COLO668 (cell line): Measurements from ENCODE around the gene CCL17.
"Not testable (repeated sequence)": the region's sequence is repeated elsewhere in the genome, so short reads cannot be mapped to it uniquely, and the experiment has no call there.

Experiments
- DNase-seq: peaks from one replicate; lab custom pipeline; 2025; ENCODE audit not compliant: unreplicated experiment; lab: John Stamatoyannopoulos, UW

The CCL17 gene

DNA sequence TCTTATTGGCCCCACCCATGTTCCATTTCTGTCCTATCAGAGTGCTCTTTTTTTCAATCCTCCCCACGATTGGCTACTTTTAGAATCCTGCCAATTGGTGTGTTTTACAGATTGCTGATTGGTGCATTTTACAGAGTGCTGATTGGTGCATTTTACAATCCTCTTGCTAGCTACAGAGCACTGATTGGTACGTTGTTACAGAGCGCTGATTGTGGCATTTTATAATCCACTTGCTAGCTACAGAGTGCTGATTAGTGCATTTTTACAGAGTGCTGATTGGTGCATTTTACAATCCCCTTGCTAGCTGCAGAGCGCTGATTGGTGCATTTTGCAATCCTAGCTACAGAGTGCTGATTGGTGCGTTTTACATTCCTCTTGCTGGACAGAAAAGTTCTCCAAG, 9.5 kb upstream of the CCL17 start:
- no peak for DNase-seq

DNA sequence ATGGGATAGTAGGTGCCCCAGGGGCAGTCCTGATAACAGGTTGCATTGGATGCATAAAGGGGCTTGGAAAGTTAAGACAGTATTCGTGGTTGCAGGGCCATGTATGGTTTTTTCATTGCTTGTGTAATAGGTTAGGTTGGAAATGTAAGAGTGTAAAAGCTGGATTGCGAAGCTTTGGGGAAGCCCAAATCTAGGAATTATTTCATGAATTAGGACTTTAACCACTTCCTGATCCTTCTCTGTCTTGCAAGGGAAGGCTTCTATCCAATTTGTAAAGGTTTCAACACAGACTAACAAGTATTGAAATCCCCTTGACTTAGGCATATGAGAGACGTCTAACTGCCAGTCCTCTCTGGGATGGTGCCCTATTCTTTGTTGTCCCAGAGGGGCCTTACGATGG, 7.8 kb upstream of the CCL17 start:
- DNase-seq = no peak

DNA sequence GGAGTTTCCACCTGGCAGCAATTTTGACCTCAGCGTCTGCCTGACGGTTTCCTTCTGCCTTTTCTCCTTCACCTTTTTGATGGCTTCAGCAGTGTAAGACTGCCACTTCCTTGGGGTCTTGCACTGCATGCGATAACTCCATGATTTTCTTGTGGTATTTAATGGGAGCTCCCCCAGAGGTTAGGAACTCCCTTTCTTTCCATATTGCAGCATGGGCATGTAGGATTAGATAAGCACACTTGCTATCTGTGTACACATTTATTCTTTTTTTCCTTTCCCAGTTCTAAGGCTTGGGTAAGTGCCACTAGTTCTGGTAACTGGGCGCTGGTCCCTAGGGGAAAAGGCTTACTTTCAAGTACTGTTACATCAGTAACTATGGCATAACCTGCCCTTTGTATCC, 7.1 kb upstream of the CCL17 start:
- not testable (repeated sequence) for DNase-seq

DNA sequence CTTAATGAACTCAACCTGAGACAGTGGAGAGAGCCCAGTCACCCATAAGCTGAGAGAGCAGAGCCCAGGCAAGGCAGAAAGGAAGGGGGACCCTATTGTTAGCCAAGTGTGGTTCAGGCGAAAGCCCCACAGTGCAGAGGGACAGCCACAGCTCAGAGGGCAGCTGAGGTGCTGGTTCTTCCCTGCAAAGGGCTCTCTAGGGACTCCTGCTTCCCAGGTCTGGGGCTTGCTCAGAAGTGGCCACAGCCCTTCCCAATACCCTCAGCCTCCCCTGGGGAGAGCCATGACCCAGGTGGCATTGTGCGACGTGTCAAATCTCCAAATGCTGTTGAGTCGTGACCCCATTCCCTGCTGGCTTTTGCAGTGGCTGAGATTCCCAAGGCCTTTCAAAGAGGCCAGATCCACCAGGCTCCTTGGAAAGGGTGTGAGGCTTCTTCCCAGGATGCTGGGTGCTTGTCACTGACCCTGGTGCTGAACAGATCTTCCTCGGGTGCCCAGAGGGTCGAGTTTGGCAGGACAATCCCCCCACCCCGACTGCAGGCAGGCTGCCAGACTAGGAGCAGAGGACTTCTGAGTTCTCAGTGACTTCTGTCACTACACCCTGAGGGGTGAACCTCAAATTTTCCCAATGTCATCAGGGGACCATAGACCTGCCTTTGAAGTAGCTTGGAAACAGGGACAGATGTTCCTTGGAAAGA, 2.5 kb upstream of the CCL17 start:
- DNase-seq = no peak

DNA sequence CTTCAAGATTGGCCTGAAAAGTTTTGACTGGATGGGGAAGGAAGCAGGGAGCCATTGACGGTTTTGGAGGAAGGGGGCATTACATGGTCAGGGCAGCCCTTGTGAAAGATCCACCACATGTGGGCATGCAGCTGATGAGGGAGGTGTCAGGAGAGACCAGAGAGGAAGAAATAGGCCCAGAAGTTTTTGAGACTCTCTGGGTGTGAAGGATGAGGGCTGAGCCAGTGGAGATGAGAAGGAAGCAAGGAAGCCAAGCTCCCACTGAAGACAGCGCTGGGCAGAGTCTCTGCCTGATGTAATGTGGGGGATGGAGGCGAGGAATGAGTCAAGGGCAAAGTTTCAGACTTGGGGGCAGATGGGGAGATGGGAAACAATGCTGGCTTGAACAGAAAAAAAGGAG, 530 bp downstream of the CCL17 start:
- no peak for DNase-seq

DNA sequence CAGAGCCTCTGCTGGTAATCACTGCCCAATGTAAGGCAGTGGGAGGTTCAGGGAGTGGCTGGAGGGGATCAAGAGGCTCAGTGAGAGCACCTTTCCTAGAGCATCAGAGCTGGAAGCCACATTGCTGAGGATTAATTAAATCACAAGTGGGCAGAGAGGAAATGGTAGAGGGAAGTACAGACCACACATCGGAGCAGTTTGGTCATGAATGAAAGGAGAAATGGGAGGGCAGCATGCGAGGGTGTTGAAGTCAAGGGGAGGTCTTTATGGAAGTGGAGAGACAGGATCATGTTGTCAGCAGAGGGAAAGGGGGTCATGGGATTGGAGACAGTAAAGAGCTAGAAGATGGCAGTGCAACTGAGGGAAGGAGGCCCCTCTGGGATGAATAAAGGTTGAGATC, 2.3 kb downstream of the CCL17 start:
- DNase-seq = no peak

GRCh38 chr16:57407521-57408353, 3.2 kb downstream of the CCL17 start:
- DNase-seq = no peak

DNA sequence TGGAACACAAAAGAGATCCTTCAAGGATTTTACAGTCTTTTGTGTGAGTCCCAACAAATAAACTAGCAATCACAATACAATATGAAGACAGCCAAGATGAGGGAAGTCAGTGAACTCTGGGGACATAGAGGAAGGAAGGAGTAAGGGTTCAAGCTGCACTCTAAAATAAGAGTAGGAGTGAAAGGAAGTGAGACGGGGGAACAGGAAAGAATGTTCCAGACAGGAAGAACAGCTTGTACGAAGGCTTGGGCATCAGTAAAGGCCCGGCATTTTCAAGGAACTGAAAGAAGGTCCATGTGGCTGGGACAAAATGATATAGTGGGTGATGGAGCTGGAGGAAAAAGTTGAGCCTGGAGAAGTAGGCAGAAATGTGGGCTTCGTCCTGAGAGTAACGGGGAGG, 4.5 kb downstream of the CCL17 start:
- DNase-seq = no peak

DNA sequence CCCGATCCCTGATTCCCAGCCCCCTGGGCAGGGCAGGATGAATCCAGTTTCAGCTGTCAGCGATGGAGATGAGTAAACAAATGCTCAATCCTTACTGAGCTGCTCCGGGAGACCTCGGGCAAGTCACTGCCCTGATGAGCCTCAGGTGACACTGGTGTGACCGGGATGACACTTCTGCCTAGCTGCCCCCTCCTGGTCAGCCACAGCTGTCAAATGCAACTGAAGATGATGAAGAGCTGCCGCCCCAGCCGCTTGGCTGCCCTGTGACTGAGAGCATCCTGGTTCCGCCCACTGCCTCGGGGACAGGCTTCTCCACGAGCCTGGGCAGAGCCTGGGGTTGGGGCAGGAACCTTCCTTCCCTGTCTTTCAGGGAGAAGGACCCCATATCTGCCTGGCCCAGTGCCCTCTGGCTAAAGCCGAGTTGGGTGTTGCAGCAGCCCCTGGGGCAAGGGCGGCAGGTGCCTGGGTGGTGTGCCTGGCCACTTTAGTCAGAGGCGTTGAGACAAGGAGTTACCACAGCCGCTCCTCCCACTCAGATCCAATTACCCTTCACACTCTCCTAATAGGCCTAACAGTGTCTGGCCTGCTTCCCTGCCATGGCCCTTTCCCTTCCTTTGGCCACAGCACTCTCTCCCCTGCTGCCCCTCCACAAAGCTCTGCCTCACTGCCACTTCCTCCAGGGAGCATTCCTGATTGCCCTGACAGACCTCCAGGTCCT, 5.5 kb downstream of the CCL17 start:
- peak; percentile 81 for DNase-seq

DNA sequence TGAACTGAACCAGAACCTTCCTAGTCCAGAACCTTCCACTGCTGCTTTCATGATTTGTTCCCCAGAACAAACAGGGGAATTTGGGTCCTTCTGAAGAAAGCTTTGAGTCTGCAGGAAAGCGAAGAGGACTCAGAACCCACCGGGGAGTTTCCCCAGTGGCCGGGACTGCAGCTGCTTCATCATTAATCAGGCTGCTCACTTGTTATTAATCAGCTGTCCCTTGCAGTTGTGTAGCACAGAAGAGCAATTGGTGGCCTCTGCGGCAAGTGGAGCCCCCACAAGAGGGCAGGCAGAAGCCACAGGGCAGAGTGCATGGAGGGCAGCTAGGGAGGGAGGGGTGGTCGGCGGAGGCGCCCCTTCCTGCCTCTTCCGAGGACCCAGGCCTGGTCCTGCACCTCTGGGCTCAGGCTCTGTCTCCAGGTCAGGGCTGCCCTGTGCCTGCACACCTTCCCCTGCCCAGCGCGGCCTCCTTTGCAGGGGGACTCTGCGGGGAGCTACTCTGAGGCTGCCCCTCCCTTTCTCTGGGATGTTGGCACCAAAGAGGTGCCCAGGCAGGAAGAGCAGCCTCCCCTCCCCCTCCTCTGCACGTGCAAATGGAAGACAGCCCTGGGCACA, 6.9 kb downstream of the CCL17 start:
- no peak for DNase-seq

DNA sequence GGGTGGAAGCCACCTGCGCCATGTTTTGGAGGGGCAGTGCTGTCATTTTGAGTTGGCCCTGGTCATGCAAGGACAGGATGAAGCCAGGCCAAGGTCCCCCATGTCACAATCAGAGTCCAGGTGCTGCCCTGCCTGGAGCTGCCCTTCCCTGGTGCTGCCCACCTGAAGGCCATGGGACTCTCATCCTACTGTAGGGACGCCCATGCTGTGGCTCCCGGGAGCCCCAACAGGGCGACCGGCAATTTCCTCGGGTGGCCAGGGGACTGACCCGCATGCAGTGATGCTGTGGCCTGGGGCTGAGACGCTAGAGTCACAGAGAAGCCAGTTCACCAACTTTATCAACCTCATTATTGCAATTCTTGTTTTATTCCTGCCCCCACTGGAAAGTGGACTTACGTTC, 8.0 kb downstream of the CCL17 start:
- no peak for DNase-seq

- no peak for DNase-seq
These were observed 8.7 kb downstream of the CCL17 start for GRCh38 chr16:57413301-57413730.

GRCh38 chr16:57413733-57414132, 9.2 kb downstream of the CCL17 start:
- DNase-seq = no peak

- DNase-seq = no peak
These were observed 11.5 kb downstream of the CCL17 start for GRCh38 chr16:57416084-57416483.

DNA sequence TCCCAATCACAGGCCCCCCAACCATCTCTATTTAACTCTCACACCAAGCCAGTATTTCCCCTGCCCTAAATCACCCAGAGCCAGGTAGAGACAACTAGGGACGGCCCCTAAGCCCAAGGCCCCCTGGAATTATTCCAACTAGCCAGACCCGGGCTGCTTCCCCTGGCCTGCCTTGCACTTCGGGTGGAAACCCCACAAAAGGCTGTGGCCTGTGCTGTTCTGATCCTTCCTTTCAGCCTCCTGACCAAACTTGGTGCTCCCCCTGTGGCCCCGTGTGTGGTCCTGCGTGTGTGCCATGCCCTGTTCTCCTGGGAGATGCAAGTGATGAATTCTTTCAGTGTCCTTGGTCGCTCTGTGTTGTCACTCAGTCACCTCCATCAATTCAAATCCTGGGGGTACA, 14.9 kb downstream of the CCL17 start:
- DNase-seq = no peak

DNA sequence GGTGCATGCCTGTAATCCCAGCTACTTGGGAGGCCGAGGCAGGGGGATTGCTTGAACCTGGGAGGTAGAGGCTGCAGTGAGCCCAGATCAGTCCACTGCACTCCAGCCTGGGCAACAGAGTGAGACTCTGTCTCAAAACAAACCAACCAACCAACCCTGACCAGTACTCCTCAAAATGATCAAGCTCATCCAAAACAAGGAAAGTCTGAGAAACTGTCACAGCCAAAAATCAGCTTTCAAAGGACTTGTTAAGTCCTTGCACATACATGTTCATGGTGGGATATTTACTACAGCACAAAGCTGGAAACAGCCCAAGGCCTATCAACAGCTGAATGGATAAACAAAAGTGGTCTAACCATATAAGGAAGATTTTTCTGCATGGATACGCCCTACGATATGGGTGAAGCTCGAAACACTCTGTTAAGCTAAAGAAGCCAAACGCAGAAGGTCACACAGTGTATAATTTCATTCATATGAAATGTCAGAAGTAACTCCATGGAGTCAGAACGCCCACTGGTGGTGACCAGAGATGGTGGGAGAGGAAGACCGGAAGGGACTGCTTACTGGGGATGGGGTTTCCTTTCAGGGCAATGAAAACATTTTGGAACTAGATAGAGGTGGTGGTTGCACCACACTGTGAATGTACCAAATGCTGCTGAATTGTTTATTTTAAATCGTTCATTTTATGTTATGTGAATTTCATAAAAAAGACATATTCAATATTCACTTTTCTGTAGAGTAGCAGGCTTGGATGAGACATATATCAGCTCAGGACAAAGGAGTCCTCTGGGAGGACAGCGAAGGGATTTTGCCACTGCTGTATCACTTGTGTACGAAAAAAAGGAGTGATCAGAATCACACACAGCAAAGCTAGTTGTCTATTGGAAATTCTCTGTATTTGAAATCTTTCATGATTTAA, 17.7 kb downstream of the CCL17 start:
- DNase-seq = peak; percentile 72

GRCh38 chr16:57423152-57423551, 18.6 kb downstream of the CCL17 start:
- DNase-seq = no peak

- DNase-seq = no peak
These were observed 20.0 kb downstream of the CCL17 start for GRCh38 chr16:57424583-57424982.

GRCh38 chr16:57426356-57426755, 21.8 kb downstream of the CCL17 start:
- no peak for DNase-seq

DNA sequence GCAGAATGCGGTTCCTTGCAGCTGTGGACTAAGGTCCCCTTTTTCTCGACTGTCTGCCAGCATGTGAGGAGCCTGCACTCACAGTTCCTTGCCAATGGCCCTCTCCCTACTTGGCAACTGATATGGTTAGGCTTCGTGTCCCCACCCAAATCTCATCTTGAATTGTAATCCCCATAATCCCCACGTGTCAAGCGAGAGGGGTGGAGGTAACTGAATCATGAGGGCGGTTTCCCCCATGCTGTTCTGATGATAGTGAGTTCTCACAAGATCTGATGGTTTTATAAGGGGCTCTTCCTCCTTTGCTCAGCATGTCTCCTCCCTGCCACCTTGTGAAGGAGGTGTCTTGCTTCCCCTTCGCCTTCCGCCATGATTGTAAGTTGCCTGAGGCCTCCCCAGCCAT, 22.7 kb downstream of the CCL17 start:
- no peak for DNase-seq
